IMR-90 (cell line): ENCODE data around the gene CFAP299.

ENCODE experiments used
- BHLHE40 ChIP-seq: fragments of 150-350 bp; IDR thresholded peaks from 2 replicates; pipeline ENCODE4 v1.6.1; 2016; ENCODE audit warnings: mild to moderate bottlenecking, low read depth, low read length
- CEBPB ChIP-seq: IDR thresholded peaks from 2 replicates; pipeline ENCODE4 v1.6.1; 2012; ENCODE audit warnings: low read depth, low read length, improper control_type of control experiment
- FOS ChIP-seq: fragments of 150-350 bp; IDR thresholded peaks from 2 replicates; pipeline ENCODE4 v1.6.1; 2016; ENCODE audit warnings: low read depth, low read length
- MAZ ChIP-seq: IDR thresholded peaks from 2 replicates; pipeline ENCODE4 v1.6.1; 2012; ENCODE audit warnings: low read depth, mild to moderate bottlenecking, low read length, improper control_type of control experiment, moderate library complexity, borderline replicate concordance
- POLR2A ChIP-seq: IDR thresholded peaks from 2 replicates; pipeline ENCODE4 v1.6.1; 2012; ENCODE audit warnings: mild to moderate bottlenecking, low read depth, low read length
- RAD21 ChIP-seq: IDR thresholded peaks from 2 replicates; pipeline ENCODE4 v1.6.1; 2012; ENCODE audit warnings: low read length, improper control_type of control experiment
- RFX5 ChIP-seq: IDR thresholded peaks from 2 replicates; pipeline ENCODE4 v1.8.0; 2012; ENCODE audit warnings: low read depth, mild to moderate bottlenecking, low read length, moderate library complexity
- SMC3 ChIP-seq: fragments of 150-350 bp; IDR thresholded peaks from 2 replicates; pipeline ENCODE4 v1.6.1; 2016; ENCODE audit warnings: low read depth, mild to moderate bottlenecking, antibody characterized with exemption, low read length, moderate library complexity
- TF ChIP-seq, protein P1 (sequence below): conservative IDR thresholded peaks from 2 replicates; pipeline ENCODE4 v1.5.1; 2012; ENCODE audit warnings: mild to moderate bottlenecking, low read depth, low read length, improper control_type of control experiment
- TF ChIP-seq, protein P2 (sequence below): fragments of 150-350 bp; IDR thresholded peaks from 2 replicates; pipeline ENCODE4 v1.6.1; 2016; ENCODE audit warnings: low read depth, mild to moderate bottlenecking, low read length, moderate library complexity, borderline replicate concordance

DNA sequence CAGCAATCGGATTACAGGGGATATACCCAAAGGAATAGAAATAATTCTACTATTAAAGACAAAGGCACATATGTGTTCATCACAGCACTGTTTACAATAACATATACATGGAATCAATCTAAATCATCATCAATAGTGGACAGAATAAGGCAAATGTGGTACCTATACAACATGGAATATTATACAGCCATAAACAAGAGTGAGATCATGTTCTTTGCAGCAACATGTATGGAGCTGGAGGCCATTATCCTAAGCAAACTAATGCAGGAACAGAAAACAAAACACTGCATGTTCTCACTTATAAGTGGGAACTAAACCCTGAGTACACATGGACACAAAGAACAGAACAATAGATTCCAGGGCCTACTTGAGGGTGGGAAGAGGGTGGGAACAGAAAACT lies 163.2 kb downstream of the CFAP299 start:
- TF ChIP-seq, protein P1, sequence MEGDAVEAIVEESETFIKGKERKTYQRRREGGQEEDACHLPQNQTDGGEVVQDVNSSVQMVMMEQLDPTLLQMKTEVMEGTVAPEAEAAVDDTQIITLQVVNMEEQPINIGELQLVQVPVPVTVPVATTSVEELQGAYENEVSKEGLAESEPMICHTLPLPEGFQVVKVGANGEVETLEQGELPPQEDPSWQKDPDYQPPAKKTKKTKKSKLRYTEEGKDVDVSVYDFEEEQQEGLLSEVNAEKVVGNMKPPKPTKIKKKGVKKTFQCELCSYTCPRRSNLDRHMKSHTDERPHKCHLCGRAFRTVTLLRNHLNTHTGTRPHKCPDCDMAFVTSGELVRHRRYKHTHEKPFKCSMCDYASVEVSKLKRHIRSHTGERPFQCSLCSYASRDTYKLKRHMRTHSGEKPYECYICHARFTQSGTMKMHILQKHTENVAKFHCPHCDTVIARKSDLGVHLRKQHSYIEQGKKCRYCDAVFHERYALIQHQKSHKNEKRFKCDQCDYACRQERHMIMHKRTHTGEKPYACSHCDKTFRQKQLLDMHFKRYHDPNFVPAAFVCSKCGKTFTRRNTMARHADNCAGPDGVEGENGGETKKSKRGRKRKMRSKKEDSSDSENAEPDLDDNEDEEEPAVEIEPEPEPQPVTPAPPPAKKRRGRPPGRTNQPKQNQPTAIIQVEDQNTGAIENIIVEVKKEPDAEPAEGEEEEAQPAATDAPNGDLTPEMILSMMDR = no peak
- TF ChIP-seq RAD21 = no peak
- no peak for TF ChIP-seq CEBPB
- TF ChIP-seq POLR2A = no peak
- TF ChIP-seq SMC3 = no peak
- no peak for TF ChIP-seq BHLHE40
- TF ChIP-seq, protein P2, sequence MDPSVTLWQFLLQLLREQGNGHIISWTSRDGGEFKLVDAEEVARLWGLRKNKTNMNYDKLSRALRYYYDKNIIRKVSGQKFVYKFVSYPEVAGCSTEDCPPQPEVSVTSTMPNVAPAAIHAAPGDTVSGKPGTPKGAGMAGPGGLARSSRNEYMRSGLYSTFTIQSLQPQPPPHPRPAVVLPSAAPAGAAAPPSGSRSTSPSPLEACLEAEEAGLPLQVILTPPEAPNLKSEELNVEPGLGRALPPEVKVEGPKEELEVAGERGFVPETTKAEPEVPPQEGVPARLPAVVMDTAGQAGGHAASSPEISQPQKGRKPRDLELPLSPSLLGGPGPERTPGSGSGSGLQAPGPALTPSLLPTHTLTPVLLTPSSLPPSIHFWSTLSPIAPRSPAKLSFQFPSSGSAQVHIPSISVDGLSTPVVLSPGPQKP = no peak
- TF ChIP-seq RFX5 = no peak
- no peak for TF ChIP-seq MAZ
- TF ChIP-seq FOS = no peak
